ACC112 (cell line): Measurements from ENCODE around the gene DISP3.

Source experiments
- H2AFZ ChIP-seq: fragments of 200-600 bp; sonication (generic); one replicate; pipeline ENCODE4 v1.6.0; 2017; ENCODE audit warnings: antibody characterized with exemption, low read length; ENCODE audit not compliant: unreplicated experiment
- H3K27ac ChIP-seq: fragments of 200-600 bp; sonication (generic); 2 replicates; pipeline ENCODE4 v1.5.1; 2014; ENCODE audit warnings: low read depth, mild to moderate bottlenecking, antibody characterized with exemption, low read length, moderate library complexity
- H3K27me3 ChIP-seq: fragments of 200-600 bp; sonication (generic); 2 replicates; pipeline ENCODE4 v1.6.1; 2014; ENCODE audit warnings: mild to moderate bottlenecking, antibody characterized with exemption, low read length, moderate library complexity, mixed read lengths; ENCODE audit not compliant: insufficient read depth
- H3K36me3 ChIP-seq: fragments of 200-600 bp; sonication (generic); 2 replicates; pipeline ENCODE4 v1.6.1; 2016; ENCODE audit warnings: mild to moderate bottlenecking, antibody characterized with exemption, low read length, moderate library complexity, mixed read lengths; ENCODE audit not compliant: insufficient read depth
- H3K4me1 ChIP-seq: fragments of 200-600 bp; sonication (generic); one replicate; pipeline ENCODE4 v1.6.1; 2016; ENCODE audit warnings: low read length, mixed read lengths; ENCODE audit not compliant: insufficient read depth, unreplicated experiment, control insufficient read depth
- H3K4me3 ChIP-seq: fragments of 200-600 bp; sonication (generic); 2 replicates; pipeline ENCODE4 v1.5.1; 2014; ENCODE audit warnings: mild to moderate bottlenecking, low read depth, low read length
- H3K79me2 ChIP-seq: fragments of 200-600 bp; sonication (generic); one replicate; pipeline ENCODE4 v1.6.0; 2016; ENCODE audit warnings: low read length; ENCODE audit not compliant: control insufficient read depth, unreplicated experiment, insufficient read depth

The DISP3 gene

DNA sequence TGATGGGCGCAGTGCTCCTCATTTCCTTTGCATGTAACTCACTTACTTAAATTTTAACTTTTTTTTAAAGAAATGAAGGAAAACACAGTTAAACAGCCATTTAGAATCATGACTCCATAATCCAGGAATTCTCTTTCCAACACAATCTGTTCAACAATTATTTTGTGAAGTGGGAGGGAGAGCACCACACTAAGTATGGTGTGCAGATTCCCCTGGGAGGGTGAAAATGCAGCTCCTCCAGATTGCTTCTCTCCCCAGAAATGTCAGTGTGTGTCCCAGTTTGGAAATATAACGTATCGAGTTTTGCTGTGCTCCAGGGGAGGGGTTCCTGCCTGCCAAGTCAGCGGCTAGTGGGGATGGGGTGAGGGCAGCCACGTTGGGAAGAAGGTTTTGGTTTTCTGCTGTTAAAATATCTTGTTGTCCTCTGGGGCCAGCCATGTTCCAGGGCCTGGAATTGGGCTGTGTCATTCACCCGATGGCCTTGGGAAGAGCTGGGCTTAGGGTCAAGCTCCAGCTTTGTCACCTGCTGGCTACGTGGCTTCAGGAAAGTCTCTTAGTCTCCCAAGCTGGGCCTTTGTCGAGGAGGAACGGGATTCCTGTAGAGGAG is 17.3 kb upstream of the DISP3 start:
- H3K4me1 ChIP-seq = no peaks in the 10 kb centered on the region
- no peaks in the 10 kb centered on the region for H3K79me2 ChIP-seq
- H3K27me3 ChIP-seq = peaks cover 93% of the 10 kb centered on the region
- no peak overlapping the region for H3K27ac ChIP-seq
- H3K36me3 ChIP-seq = no peaks in the 10 kb centered on the region
- H2AFZ ChIP-seq = no peak overlapping the region
- no peak overlapping the region for H3K4me3 ChIP-seq

DNA sequence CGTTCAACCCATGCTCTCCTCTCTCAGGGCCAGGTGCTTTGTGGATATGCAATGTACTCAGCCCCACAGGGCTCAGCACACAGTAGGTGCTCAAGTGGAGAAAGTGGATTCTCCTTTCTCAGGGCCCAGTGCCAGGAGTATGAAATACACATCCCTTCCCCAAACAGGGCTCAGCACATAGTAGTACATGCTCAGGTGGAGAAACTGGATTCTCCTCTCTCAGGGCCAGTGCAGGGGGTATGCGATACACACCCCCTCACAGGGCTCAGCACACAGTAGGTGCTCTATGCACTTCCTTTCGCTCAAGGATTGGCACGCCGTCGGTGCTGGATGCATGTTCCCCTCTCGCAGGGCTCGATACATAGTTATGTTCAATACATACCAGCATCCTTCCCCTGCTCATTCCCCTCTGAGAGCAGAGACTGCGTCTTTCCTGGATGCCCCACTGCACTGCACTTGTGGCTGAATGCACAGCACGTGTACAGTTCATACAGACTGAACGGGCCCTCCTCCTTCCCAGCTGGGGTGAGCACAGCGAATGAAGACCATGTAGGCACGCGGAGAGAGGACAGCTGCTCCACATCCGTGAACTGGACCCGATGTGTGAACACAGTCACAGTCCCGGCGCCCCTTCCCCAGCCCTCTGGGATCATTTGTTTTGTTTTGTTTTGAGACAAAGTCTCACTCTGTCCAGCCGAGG is 16.6 kb upstream of the DISP3 start:
- Histone ChIP-seq H3K27ac (no peak overlapping the region), H2AFZ (no peak overlapping the region), H3K4me3 (no peak overlapping the region), H3K27me3 (peaks cover 93% of the 10 kb centered on the region), H3K4me1 (no peaks in the 10 kb centered on the region), H3K36me3 (no peaks in the 10 kb centered on the region), H3K79me2 (no peaks in the 10 kb centered on the region)

DNA sequence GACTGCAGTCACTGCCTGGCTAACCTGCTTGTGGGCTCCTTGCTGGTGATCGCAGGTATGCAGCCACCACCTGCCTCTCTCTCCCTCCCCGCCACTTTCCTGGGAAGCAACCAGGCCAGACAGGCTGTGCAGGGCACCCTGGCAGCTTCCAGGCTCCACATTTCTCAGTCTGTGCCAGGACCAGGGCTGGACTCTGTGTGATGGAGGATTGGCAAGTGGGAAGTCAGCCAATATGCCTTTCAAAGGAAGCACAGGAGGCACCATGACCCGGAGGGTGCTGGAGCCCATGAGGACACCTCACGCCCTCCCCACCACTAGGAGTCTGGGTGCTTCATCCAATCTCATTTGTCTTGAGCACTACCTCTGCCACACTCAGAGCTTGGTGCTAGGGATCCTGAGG is 15.8 kb upstream of the DISP3 start:
- no peak overlapping the region for H2AFZ ChIP-seq
- H3K4me1 ChIP-seq = no peaks in the 10 kb centered on the region
- no peak overlapping the region for H3K27ac ChIP-seq
- peaks cover 95% of the 10 kb centered on the region for H3K27me3 ChIP-seq
- no peak overlapping the region for H3K4me3 ChIP-seq
- H3K79me2 ChIP-seq = no peaks in the 10 kb centered on the region
- no peaks in the 10 kb centered on the region for H3K36me3 ChIP-seq

DNA sequence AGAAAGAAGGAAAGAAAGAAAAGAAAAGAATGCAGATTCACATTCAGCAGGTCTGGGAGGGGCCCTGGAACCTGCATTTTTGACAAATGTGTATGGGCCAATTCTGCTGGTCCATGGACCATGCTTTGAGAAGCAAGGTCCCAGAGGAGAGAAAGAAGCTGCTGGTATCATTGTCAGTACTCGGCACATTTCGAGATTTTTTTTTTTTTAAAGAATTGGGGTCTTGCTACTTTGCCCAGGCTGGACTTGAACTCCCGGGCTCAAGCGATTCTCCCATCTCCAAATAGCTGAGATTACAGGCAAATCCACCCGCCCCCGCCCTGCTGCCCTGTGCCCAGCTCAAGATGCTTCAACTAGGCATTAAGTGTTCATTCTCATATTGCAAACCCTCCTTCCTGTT is 13.6 kb upstream of the DISP3 start:
- Histone ChIP-seq H3K79me2 (no peaks in the 10 kb centered on the region), H3K36me3 (no peaks in the 10 kb centered on the region), H3K27me3 (peaks cover 91% of the 10 kb centered on the region), H3K4me1 (no peaks in the 10 kb centered on the region), H2AFZ (no peak overlapping the region), H3K4me3 (no peak overlapping the region), H3K27ac (no peak overlapping the region)

DNA sequence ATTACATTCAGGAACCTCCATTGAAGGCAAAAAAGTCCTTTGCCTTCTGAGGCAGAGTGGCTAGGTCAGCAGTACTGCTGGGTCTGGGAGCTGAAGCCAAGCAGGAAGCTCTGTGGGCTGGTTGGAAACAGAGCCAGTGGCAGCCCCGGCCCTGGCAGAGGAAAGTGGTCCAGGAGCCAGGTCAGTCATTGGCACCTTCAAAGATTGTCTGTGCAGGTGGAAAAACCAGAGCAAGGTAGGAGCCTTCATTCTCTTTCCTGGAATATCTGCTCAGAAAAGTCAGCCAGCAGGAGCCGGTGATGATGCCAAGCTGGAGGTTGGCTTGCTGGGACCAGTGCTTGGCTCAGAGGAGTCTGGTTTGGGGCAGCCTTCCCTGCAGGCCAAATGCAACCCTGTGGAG is 12.5 kb upstream of the DISP3 start:
- H3K27ac ChIP-seq = no peak overlapping the region
- H3K36me3 ChIP-seq = no peaks in the 10 kb centered on the region
- no peaks in the 10 kb centered on the region for H3K79me2 ChIP-seq
- H2AFZ ChIP-seq = no peak overlapping the region
- H3K4me1 ChIP-seq = no peaks in the 10 kb centered on the region
- H3K27me3 ChIP-seq = peaks cover 83% of the 10 kb centered on the region
- no peak overlapping the region for H3K4me3 ChIP-seq

DNA sequence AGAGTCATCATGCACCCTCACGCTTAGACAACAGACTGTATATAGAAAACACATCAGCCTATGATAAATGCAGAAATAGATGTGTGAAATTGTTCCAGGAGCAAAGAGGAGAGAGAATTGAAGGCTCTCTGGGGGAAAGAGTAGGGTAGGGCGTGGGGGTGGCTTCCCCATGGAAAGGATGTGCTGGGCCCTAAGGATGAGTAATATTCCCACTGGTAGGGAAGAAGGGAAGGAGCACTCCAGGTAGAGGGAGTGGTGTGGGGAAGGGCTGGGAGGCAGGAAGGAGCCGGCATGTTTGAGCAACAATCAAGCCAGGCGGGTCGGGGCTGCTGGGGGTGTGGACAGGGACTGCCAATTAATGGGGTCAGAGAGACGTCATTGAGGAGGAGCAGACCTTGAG is 10.1 kb upstream of the DISP3 start:
- no peak overlapping the region for H3K27ac ChIP-seq
- H3K4me3 ChIP-seq = no peak overlapping the region
- H3K79me2 ChIP-seq = no peaks in the 10 kb centered on the region
- peaks cover 71% of the 10 kb centered on the region for H3K27me3 ChIP-seq
- H3K36me3 ChIP-seq = no peaks in the 10 kb centered on the region
- no peaks in the 10 kb centered on the region for H3K4me1 ChIP-seq
- H2AFZ ChIP-seq = no peak overlapping the region

DNA sequence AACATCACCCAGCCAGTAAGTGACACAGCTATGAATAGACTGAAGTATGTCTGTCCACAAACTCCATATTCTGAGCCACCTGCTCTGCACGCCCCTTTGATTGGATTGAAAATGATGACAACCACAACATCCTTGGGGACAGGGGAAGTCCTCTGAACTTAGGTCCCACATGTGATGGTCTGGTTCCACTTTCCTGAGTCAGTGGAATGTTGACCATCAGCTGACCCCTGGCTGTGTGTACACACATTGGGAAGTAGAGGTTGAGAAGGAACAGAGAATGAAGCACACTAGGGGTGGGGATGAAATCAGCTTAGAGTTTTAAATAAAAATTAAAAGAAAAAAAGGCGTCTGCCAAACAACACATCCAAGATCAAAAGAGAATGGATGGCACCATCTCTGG is 8.0 kb upstream of the DISP3 start:
- H3K36me3 ChIP-seq = no peaks in the 10 kb centered on the region
- no peak overlapping the region for H3K27ac ChIP-seq
- no peaks in the 10 kb centered on the region for H3K4me1 ChIP-seq
- no peak overlapping the region for H3K4me3 ChIP-seq
- H3K79me2 ChIP-seq = no peaks in the 10 kb centered on the region
- peaks cover 70% of the 10 kb centered on the region for H3K27me3 ChIP-seq
- no peak overlapping the region for H2AFZ ChIP-seq

DNA sequence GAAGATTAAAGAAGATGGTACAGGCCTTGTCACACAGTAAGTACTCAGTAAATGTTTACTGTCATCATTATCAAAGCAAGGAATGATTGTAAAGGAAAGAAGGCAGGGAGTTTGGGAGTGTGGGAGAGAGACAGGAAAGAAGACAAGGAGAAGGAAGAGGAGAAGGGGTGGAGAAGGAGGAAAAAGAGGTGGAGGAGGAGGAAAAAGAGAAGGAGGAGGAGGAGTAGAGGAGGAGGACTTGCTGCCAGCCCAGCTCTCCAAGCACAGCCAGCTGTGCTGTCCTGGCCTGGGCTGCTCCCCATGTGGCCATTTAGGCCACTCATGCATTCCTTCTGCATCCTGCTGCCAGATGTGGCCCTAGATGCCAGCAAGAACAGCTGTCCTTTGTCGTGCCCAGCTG is 7.5 kb upstream of the DISP3 start:
- H2AFZ ChIP-seq = no peak overlapping the region
- H3K36me3 ChIP-seq = no peaks in the 10 kb centered on the region
- no peaks in the 10 kb centered on the region for H3K4me1 ChIP-seq
- H3K4me3 ChIP-seq = no peak overlapping the region
- no peak overlapping the region for H3K27ac ChIP-seq
- H3K79me2 ChIP-seq = no peaks in the 10 kb centered on the region
- peaks cover 70% of the 10 kb centered on the region for H3K27me3 ChIP-seq

DNA sequence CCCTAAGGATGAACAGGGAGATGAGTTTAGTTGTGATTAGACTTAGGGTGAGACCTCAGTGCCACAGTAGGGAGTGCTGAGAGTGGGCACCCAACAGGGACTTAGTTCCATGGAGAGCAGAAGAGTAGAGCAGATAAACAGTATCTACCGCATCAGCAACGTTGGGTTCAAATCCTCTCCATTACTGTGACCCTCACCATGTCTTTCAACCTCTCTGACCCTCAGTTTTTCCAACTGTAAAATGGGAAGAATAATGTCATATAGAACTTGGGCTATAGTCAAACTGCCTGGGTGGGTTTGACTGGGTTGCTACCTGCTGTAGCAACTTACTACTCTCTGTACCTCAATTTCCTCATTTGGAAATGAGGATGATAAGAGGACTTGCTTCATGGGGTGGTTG is 6.7 kb upstream of the DISP3 start:
- H3K27me3 ChIP-seq = peaks cover 70% of the 10 kb centered on the region
- no peak overlapping the region for H3K4me3 ChIP-seq
- H3K27ac ChIP-seq = no peak overlapping the region
- no peaks in the 10 kb centered on the region for H3K4me1 ChIP-seq
- no peaks in the 10 kb centered on the region for H3K36me3 ChIP-seq
- no peak overlapping the region for H2AFZ ChIP-seq
- H3K79me2 ChIP-seq = no peaks in the 10 kb centered on the region

DNA sequence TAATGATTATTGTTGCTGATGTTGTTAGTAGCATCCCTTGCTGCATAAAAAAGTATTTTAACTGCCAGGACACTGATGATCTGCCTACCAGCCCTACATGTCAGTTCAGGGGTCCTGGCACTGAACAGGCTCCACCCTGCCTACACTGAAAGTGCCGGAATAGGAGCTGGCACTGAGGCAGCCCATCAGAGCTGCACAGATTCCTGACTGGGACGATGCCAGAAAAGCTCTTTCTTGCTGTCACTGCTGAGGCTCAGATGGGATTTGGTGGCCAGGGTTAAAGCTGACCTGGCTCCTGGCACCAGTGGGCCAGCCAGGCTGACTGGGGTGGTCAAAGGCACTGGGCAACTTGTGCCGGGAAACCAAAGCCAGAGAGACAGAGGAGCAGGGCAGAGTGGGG is 6.2 kb upstream of the DISP3 start:
- Histone ChIP-seq H3K36me3 (no peaks in the 10 kb centered on the region), H3K4me1 (no peaks in the 10 kb centered on the region), H3K79me2 (no peaks in the 10 kb centered on the region), H3K4me3 (no peak overlapping the region), H3K27me3 (peaks cover 70% of the 10 kb centered on the region), H2AFZ (no peak overlapping the region), H3K27ac (no peak overlapping the region)

DNA sequence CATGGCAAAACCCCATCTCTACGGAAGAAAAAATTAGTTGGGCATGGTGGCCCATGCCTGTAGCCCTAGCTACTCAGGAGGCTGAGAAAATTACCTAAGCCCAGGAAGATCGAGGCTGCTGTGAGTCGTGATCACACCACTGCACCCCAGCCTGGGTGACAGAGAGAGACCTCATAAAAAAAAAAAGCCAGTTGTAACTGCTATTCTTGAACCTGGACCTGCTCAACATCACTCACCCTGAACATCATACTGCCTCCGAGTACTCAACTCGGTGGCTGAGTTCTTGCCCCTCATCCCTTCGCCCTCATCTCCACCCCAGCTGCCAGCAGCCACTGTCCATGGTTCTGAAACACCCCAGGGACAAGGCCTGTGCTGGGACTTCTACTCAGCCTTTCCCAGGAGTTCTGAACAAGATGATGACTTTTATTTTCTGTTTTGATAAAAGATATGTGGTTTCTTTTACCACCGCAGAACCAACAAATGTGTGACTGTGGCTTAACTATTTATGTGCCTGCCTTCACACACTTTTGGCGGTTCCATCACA is 5.4 kb upstream of the DISP3 start:
- Histone ChIP-seq H2AFZ (no peak overlapping the region), H3K4me1 (no peaks in the 10 kb centered on the region), H3K27ac (no peak overlapping the region), H3K27me3 (peaks cover 70% of the 10 kb centered on the region), H3K4me3 (no peak overlapping the region), H3K79me2 (no peaks in the 10 kb centered on the region), H3K36me3 (no peaks in the 10 kb centered on the region)
